SK-N-SH treated with all-trans-retinoic acid at 6 μM for 48 hours (cell line): ENCODE results near the gene CFAP61.

Experiments
- ARNTL ChIP-seq: fragments of 450-650 bp; formaldehyde crosslinking; IDR thresholded peaks from 2 replicates; pipeline ENCODE4 v1.5.0; 2020; ENCODE audit warnings: low read depth, mild to moderate bottlenecking, moderate library complexity, borderline replicate concordance
- BACH2 ChIP-seq: fragments of 250-450 bp; sonication (Bioruptor Pico); IDR thresholded peaks from 2 replicates; pipeline ENCODE4 v1.9.0; 2021; ENCODE audit warnings: mild to moderate bottlenecking, borderline replicate concordance
- CSDC2 ChIP-seq: fragments of 250-450 bp; sonication (Bioruptor Pico); IDR thresholded peaks from 2 replicates; pipeline ENCODE4 v1.5.0; 2020; ENCODE audit warnings: mild to moderate bottlenecking, moderate library complexity
- ISL1 ChIP-seq: fragments of 250-450 bp; sonication (Bioruptor Pico); IDR thresholded peaks from 2 replicates; pipeline ENCODE4 v2.1.2; 2022; ENCODE audit warnings: mild to moderate bottlenecking, moderate library complexity
- PATZ1 ChIP-seq: fragments of 250-450 bp; sonication (Bioruptor Pico); IDR thresholded peaks from 2 replicates; pipeline ENCODE4 v1.8.0; 2020; ENCODE audit warnings: mild to moderate bottlenecking, moderate library complexity, borderline replicate concordance
- POU6F1 ChIP-seq: fragments of 250-450 bp; sonication (Bioruptor Pico); IDR thresholded peaks from 2 replicates; pipeline ENCODE4 v1.8.0; 2021; ENCODE audit warnings: low read depth, mild to moderate bottlenecking, moderate library complexity, borderline replicate concordance
- PPARA ChIP-seq: fragments of 250-450 bp; sonication (Bioruptor Pico); IDR thresholded peaks from 2 replicates; pipeline ENCODE4 v1.5.0; 2020; ENCODE audit warnings: mild to moderate bottlenecking, borderline replicate concordance
- TSHZ2 ChIP-seq: fragments of 250-450 bp; sonication (Bioruptor Pico); IDR thresholded peaks from 2 replicates; pipeline ENCODE4 v1.5.0; 2020; ENCODE audit warnings: mild to moderate bottlenecking, moderate library complexity
- ZFP3 ChIP-seq: fragments of 250-450 bp; sonication (Bioruptor Pico); IDR thresholded peaks from 2 replicates; pipeline ENCODE4 v1.5.0; 2020; ENCODE audit warnings: mild to moderate bottlenecking, moderate library complexity
- ZFP30 ChIP-seq: fragments of 450-650 bp; formaldehyde crosslinking; IDR thresholded peaks from 2 replicates; pipeline ENCODE4 v1.5.0; 2022; ENCODE audit warnings: mild to moderate bottlenecking, moderate library complexity
- ZNF565 ChIP-seq: fragments of 450-650 bp; formaldehyde crosslinking; conservative IDR thresholded peaks from 2 replicates; pipeline ENCODE4 v1.5.0; 2020; ENCODE audit warnings: low read depth, mild to moderate bottlenecking, moderate library complexity
- ZNF70 ChIP-seq: fragments of 450-650 bp; formaldehyde crosslinking; IDR thresholded peaks from 2 replicates; pipeline ENCODE4 v1.5.0; 2020; ENCODE audit warnings: mild to moderate bottlenecking, moderate library complexity
- TF ChIP-seq, protein P1 (sequence below): fragments of 250-450 bp; sonication (Bioruptor Pico); IDR thresholded peaks from 2 replicates; pipeline ENCODE4 v1.5.1; 2021; ENCODE audit warnings: mild to moderate bottlenecking, moderate library complexity
- TF ChIP-seq, protein P2 (sequence below): fragments of 250-450 bp; sonication (Bioruptor Pico); IDR thresholded peaks from 2 replicates; pipeline ENCODE4 v1.5.1; 2020; ENCODE audit warnings: low read depth, mild to moderate bottlenecking, moderate library complexity

DNA sequence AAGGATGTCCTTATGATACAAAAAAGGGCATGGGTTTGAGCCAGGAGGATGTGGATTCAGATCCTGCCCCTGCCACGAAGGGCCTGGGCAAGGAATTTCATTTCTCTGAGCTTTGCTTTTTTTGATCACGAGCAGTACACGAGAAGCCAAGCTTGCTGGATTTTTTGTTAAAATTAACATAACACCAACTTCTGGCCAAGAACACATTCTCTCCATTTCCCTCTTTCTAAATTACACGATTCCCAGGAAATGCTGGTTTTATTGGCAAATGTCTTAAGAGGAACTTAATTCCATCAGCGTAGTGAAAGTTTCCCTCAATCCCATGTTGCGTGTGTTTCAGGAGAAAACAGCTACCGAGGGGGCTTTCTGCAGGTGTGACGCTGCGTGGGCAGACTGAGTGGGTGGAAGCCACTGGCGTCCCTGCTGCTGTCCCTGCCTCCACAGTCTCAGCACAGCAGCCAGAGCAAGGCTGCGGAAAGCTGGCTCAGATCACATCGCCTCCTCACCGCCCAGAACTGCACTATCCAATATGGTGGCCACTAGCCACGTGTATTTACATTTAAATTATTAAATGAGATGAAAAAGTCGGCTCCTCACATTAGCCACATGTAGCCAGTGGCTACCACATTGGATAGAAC is 194.8 kb downstream of the CFAP61 start:
- TF ChIP-seq PATZ1 (CRISPR knock-in tag) = no peak
- TF ChIP-seq ZFP3 = no peak
- TF ChIP-seq POU6F1 (CRISPR knock-in tag) = no peak
- TF ChIP-seq, protein P1, sequence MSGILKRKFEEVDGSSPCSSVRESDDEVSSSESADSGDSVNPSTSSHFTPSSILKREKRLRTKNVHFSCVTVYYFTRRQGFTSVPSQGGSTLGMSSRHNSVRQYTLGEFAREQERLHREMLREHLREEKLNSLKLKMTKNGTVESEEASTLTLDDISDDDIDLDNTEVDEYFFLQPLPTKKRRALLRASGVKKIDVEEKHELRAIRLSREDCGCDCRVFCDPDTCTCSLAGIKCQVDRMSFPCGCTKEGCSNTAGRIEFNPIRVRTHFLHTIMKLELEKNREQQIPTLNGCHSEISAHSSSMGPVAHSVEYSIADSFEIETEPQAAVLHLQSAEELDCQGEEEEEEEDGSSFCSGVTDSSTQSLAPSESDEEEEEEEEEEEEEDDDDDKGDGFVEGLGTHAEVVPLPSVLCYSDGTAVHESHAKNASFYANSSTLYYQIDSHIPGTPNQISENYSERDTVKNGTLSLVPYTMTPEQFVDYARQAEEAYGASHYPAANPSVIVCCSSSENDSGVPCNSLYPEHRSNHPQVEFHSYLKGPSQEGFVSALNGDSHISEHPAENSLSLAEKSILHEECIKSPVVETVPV (CRISPR knock-in tag) = no peak
- no peak for TF ChIP-seq ISL1 (CRISPR knock-in tag)
- TF ChIP-seq, protein P2, sequence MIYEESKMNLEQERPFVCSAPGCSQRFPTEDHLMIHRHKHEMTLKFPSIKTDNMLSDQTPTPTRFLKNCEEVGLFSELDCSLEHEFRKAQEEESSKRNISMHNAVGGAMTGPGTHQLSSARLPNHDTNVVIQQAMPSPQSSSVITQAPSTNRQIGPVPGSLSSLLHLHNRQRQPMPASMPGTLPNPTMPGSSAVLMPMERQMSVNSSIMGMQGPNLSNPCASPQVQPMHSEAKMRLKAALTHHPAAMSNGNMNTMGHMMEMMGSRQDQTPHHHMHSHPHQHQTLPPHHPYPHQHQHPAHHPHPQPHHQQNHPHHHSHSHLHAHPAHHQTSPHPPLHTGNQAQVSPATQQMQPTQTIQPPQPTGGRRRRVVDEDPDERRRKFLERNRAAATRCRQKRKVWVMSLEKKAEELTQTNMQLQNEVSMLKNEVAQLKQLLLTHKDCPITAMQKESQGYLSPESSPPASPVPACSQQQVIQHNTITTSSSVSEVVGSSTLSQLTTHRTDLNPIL (CRISPR knock-in tag) = no peak
- no peak for TF ChIP-seq BACH2 (CRISPR knock-in tag)
- no peak for TF ChIP-seq CSDC2
- no peak for TF ChIP-seq ZFP30
- no peak for TF ChIP-seq ZNF70
- no peak for TF ChIP-seq ARNTL (CRISPR knock-in tag)
- TF ChIP-seq TSHZ2 (CRISPR knock-in tag) = no peak
- TF ChIP-seq PPARA (CRISPR knock-in tag) = no peak
- no peak for TF ChIP-seq ZNF565 (CRISPR knock-in tag)
